Skin epidermis (tissue), 12 donors: ENCODE results near the gene KIAA0408.

ENCODE experiments used
- H3K27ac ChIP-seq, 21 experiments: fragments of 200-600 bp; sonication (generic) in 11 of 21; one replicate each; pipeline ENCODE4 v1.5.0; 2020; ENCODE audit warnings: mild to moderate bottlenecking in 3 of 21, inconsistent platforms in 2 of 21, moderate library complexity in 2 of 21
- H3K4me3 ChIP-seq, 7 experiments: fragments of 200-600 bp; sonication (generic) in 2 of 7; one replicate each; pipeline ENCODE4 v1.5.0; 2020; ENCODE audit warnings: inconsistent platforms in 2 of 7, mild to moderate bottlenecking in 2 of 7, moderate library complexity in 1 of 7

Gene KIAA0408

GRCh38 chr6:127459231-127459641 is at the start of gene KIAA0408:
Gene KIAA0408, minus strand, starts transcription at chr6:127459389. Its CDS starts 5,408 bp downstream, at chr6:127453981.
- no peak within 1 kb of the TSS for H3K4me3 ChIP-seq
- H3K27ac ChIP-seq = peak within 1 kb of the TSS in 4 of 21 experiments; percentile 22 to 69 (median 37)

GRCh38 chr6:127506894-127507293 is 47.7 kb upstream of the KIAA0408 start:
- Histone ChIP-seq H3K4me3 (no peak overlapping the region), H3K27ac (no peak overlapping the region)

- no peak overlapping the region for H3K4me3 ChIP-seq
- no peak overlapping the region for H3K27ac ChIP-seq
Measured at GRCh38 chr6:127503022-127503421, 43.8 kb upstream of the KIAA0408 start.

- no peak overlapping the region for H3K27ac ChIP-seq
- H3K4me3 ChIP-seq = no peak overlapping the region
Measured at GRCh38 chr6:127497410-127497809, 38.2 kb upstream of the KIAA0408 start.

- no peak overlapping the region for H3K27ac ChIP-seq
- H3K4me3 ChIP-seq = no peak overlapping the region
Measured at GRCh38 chr6:127496471-127496870, 37.3 kb upstream of the KIAA0408 start.

- Histone ChIP-seq H3K4me3 (no peak overlapping the region), H3K27ac (no peak overlapping the region)
Measured at GRCh38 chr6:127494240-127494767, 35.1 kb upstream of the KIAA0408 start.

- Histone ChIP-seq H3K4me3 (no peak overlapping the region), H3K27ac (no peak overlapping the region)
Measured at GRCh38 chr6:127489248-127489647, 30.1 kb upstream of the KIAA0408 start.

GRCh38 chr6:127486934-127487333 is 27.7 kb upstream of the KIAA0408 start:
- Histone ChIP-seq H3K27ac (no peak overlapping the region), H3K4me3 (no peak overlapping the region)

- H3K27ac ChIP-seq = peak overlapping the region in 8 of 21 experiments; percentile 5 to 77 (median 29)
- peak overlapping the region in 1 of 7 experiments; percentile 19 for H3K4me3 ChIP-seq
Measured at GRCh38 chr6:127484212-127484863, 25.1 kb upstream of the KIAA0408 start.

GRCh38 chr6:127483399-127484055 is 24.3 kb upstream of the KIAA0408 start:
- peak overlapping the region in 1 of 7 experiments; percentile 19 for H3K4me3 ChIP-seq
- H3K27ac ChIP-seq = peak overlapping the region in 3 of 21 experiments; percentile 19 to 77 (median 26)

- H3K4me3 ChIP-seq = no peak overlapping the region
- H3K27ac ChIP-seq = no peak overlapping the region
Measured at GRCh38 chr6:127482325-127482724, 23.1 kb upstream of the KIAA0408 start.

GRCh38 chr6:127481628-127482027 is 22.4 kb upstream of the KIAA0408 start:
- Histone ChIP-seq H3K4me3 (no peak overlapping the region), H3K27ac (no peak overlapping the region)

GRCh38 chr6:127481111-127481510 is 21.9 kb upstream of the KIAA0408 start:
- no peak overlapping the region for H3K4me3 ChIP-seq
- no peak overlapping the region for H3K27ac ChIP-seq

GRCh38 chr6:127477658-127478057 is 18.5 kb upstream of the KIAA0408 start:
- H3K4me3 ChIP-seq = no peak overlapping the region
- H3K27ac ChIP-seq = no peak overlapping the region

- no peak overlapping the region for H3K4me3 ChIP-seq
- H3K27ac ChIP-seq = no peak overlapping the region
Measured at GRCh38 chr6:127475823-127476176, 16.6 kb upstream of the KIAA0408 start.

- H3K4me3 ChIP-seq = no peak overlapping the region
- H3K27ac ChIP-seq = no peak overlapping the region
Measured at GRCh38 chr6:127475135-127475822, 16.1 kb upstream of the KIAA0408 start.

- no peak overlapping the region for H3K27ac ChIP-seq
Measured at GRCh38 chr6:127471379-127472255, 12.4 kb upstream of the KIAA0408 start.

GRCh38 chr6:127468936-127469335 is 9.7 kb upstream of the KIAA0408 start:
- Histone ChIP-seq H3K27ac (no peak overlapping the region), H3K4me3 (no peak overlapping the region)

More at GRCh38 chr6:127471379-127472255, 12.4 kb upstream of the KIAA0408 start:
- no peak overlapping the region for H3K4me3 ChIP-seq

- Histone ChIP-seq H3K4me3 (no peak overlapping the region), H3K27ac (no peak overlapping the region)
Measured at GRCh38 chr6:127466416-127466815, 7.2 kb upstream of the KIAA0408 start.
